Peyer's patch (tissue), 4 donors: Measurements from ENCODE around the gene NCLN.

Source experiments
- POLR2A ChIP-seq, 2 donors: fragments of 450-650 bp; IDR thresholded peaks; one replicate each; pipeline ENCODE4 v1.5.1; 2017; ENCODE audit warnings: antibody characterized with exemption in 2 of 2, mild to moderate bottlenecking in 2 of 2, moderate library complexity in 2 of 2
- TF ChIP-seq, protein P1 (sequence below), 6 experiments: fragments of 450-650 bp in 4 of 6; fragments of 200-600 bp in 2 of 6; sonication (generic) in 1 of 6; IDR thresholded peaks; one replicate each; pipeline ENCODE4 v1.5.1; 2017 to 2019; ENCODE audit warnings: antibody characterized with exemption in 6 of 6, mild to moderate bottlenecking in 3 of 6, moderate library complexity in 1 of 6

GRCh38 chr19:3159565-3159964 is 26.2 kb upstream of the NCLN start:
- TF ChIP-seq, protein P1, sequence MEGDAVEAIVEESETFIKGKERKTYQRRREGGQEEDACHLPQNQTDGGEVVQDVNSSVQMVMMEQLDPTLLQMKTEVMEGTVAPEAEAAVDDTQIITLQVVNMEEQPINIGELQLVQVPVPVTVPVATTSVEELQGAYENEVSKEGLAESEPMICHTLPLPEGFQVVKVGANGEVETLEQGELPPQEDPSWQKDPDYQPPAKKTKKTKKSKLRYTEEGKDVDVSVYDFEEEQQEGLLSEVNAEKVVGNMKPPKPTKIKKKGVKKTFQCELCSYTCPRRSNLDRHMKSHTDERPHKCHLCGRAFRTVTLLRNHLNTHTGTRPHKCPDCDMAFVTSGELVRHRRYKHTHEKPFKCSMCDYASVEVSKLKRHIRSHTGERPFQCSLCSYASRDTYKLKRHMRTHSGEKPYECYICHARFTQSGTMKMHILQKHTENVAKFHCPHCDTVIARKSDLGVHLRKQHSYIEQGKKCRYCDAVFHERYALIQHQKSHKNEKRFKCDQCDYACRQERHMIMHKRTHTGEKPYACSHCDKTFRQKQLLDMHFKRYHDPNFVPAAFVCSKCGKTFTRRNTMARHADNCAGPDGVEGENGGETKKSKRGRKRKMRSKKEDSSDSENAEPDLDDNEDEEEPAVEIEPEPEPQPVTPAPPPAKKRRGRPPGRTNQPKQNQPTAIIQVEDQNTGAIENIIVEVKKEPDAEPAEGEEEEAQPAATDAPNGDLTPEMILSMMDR (IDR thresholded peaks at IDR 0.05), result no peak
- no peak for TF ChIP-seq POLR2A (IDR thresholded peaks at IDR 0.05)
